GM12878 (cell line): ENCODE results near the gene AMN1.

ENCODE experiments used
- CTCF ChIP-seq, 3 experiments: IDR thresholded peaks in 2 of 3; conservative IDR thresholded peaks in 1 of 3; 2 replicates each; pipeline ENCODE4 v1.5.1; 2011; ENCODE audit warnings: low read depth in 3 of 3, low read length in 3 of 3, mild to moderate bottlenecking in 3 of 3, control low read depth in 2 of 3, moderate library complexity in 2 of 3, inconsistent platforms in 1 of 3, mixed read lengths in 1 of 3; ENCODE audit not compliant: control insufficient read depth in 2 of 3, insufficient read depth in 1 of 3; ENCODE audit errors: extremely low read depth in 1 of 3
- KAT2A ChIP-seq: conservative IDR thresholded peaks from 2 replicates; pipeline ENCODE4 v1.6.1; 2011; ENCODE audit warnings: low read depth, low read length; ENCODE audit not compliant: control insufficient read depth
- KDM1A ChIP-seq: fragments of 200-600 bp; sonication (generic); IDR thresholded peaks from 2 replicates; pipeline ENCODE4 v1.6.1; 2016; ENCODE audit warnings: borderline replicate concordance
- TF ChIP-seq, protein P1 (sequence below): fragments of 450-650 bp; IDR thresholded peaks from 2 replicates; pipeline ENCODE4 v1.6.1; 2017; ENCODE audit warnings: mild to moderate bottlenecking
- TF ChIP-seq, protein P2 (sequence below): IDR thresholded peaks from 2 replicates; pipeline ENCODE4 v1.6.1; 2012; ENCODE audit warnings: mild to moderate bottlenecking, low read depth, low read length

- TF ChIP-seq, protein P1, sequence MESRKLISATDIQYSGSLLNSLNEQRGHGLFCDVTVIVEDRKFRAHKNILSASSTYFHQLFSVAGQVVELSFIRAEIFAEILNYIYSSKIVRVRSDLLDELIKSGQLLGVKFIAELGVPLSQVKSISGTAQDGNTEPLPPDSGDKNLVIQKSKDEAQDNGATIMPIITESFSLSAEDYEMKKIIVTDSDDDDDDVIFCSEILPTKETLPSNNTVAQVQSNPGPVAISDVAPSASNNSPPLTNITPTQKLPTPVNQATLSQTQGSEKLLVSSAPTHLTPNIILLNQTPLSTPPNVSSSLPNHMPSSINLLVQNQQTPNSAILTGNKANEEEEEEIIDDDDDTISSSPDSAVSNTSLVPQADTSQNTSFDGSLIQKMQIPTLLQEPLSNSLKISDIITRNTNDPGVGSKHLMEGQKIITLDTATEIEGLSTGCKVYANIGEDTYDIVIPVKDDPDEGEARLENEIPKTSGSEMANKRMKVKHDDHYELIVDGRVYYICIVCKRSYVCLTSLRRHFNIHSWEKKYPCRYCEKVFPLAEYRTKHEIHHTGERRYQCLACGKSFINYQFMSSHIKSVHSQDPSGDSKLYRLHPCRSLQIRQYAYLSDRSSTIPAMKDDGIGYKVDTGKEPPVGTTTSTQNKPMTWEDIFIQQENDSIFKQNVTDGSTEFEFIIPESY, result no peak
- TF ChIP-seq KAT2A, result no peak
- no peak for TF ChIP-seq CTCF (IDR thresholded peaks at IDR 0.05 in 2 of 3, conservative IDR thresholded peaks at IDR 0.05 in 1 of 3; ENCODE audit: control insufficient read depth in 2 of 3, extremely low read depth in 1 of 3, insufficient read depth in 1 of 3, low read depth in 3 of 3, low read length in 3 of 3)
- TF ChIP-seq KDM1A, result no peak
- TF ChIP-seq, protein P2, sequence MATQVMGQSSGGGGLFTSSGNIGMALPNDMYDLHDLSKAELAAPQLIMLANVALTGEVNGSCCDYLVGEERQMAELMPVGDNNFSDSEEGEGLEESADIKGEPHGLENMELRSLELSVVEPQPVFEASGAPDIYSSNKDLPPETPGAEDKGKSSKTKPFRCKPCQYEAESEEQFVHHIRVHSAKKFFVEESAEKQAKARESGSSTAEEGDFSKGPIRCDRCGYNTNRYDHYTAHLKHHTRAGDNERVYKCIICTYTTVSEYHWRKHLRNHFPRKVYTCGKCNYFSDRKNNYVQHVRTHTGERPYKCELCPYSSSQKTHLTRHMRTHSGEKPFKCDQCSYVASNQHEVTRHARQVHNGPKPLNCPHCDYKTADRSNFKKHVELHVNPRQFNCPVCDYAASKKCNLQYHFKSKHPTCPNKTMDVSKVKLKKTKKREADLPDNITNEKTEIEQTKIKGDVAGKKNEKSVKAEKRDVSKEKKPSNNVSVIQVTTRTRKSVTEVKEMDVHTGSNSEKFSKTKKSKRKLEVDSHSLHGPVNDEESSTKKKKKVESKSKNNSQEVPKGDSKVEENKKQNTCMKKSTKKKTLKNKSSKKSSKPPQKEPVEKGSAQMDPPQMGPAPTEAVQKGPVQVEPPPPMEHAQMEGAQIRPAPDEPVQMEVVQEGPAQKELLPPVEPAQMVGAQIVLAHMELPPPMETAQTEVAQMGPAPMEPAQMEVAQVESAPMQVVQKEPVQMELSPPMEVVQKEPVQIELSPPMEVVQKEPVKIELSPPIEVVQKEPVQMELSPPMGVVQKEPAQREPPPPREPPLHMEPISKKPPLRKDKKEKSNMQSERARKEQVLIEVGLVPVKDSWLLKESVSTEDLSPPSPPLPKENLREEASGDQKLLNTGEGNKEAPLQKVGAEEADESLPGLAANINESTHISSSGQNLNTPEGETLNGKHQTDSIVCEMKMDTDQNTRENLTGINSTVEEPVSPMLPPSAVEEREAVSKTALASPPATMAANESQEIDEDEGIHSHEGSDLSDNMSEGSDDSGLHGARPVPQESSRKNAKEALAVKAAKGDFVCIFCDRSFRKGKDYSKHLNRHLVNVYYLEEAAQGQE, result no peak
Observed at GRCh38 chr12:31655792-31656191, 73.0 kb downstream of the AMN1 start.
